DMS 273 (cell line): ENCODE measurements around the gene ASB6.
"Not testable (repeated sequence)": the region's sequence is repeated elsewhere in the genome, so short reads cannot be mapped to it uniquely, and the experiment has no call there.

ENCODE experiments used
- DNase-seq: peaks from one replicate; lab custom pipeline; 2025; ENCODE audit not compliant: unreplicated experiment; lab: John Stamatoyannopoulos, UW

ASB6 gene

DNA sequence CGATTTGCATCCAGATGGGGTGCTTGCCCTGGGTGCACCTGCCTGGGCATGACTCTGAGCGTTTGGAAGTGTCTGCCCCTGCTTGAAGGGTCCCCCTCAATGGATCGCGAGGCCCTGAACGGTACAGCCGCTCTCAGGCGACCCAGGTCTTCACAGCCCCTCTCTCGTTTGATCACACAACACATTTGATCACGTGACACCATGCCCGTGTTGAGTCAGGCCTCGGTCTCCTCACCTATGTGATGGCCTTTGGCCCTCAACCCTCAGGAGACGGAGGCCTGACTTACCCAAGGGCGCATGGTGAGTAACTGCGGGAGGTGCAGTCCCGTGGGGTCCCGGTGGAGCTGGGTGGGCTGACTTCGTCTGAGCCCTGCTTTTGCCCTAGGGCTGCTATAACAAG lies 3.0 kb upstream of the ASB6 start:
- DNase-seq: no peak

DNA sequence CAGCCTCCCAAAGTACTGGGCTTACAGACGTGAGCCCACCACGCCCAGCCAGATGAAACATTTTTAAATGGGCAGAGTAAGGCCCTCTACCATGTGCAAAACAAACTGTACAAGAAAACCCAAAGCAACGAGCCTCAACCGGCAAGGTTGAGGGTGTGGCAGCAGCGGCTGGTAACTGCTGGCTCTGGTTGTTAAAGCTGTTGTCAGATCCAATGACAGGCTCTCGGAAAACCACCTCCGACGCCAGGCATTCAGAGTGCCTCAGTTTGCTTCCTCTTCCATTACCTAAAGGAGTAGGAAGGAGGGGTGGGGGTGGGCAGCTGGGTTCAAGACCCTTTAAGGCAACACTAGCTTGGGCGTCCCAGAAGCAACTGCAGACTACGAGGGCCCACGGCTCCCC lies 2.4 kb upstream of the ASB6 start:
- no peak for DNase-seq

- no peak for DNase-seq
These were observed 1.8 kb upstream of the ASB6 start for GRCh38 chr9:129643706-129644105.

DNA sequence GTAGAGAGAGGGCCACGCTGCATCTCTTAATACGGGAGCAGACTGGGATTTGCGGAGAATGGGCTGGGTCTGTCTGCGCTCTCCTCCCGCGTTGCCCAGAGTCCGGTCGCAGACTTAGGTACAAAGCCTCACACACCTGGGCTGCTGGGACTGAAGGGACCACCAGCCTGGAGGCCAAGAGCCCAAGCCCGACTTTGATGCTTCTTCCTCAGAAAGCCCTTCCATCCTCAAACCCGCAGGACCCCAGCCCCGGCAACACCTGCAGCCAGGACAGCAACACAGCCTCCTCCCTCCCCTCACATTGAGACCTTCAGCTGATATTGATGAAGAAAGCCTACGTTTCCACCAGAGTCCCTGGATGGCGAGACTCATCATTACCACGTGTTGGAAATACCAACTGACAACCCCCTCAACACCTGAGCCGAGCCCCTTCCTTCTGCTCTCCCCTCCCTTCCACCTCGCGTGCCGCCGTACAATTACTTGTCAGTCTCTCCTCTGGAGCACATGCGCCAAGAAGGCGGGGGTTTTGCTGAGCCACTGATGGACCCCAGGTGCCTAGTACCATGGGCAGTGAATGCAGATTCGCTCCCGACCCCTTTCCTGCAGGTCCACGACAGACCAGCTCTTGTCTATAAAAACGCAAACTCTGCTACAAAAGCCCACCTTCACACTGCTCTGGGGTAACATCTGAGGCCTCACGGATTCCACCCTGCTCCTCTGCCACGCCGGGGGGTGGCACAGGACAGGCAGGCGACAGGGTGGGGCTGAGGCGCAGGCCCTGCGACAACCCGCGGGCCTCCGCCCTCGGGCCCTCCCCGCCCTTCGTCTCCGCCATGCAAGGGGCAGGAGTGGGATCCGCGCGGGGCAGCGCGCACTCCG lies 841 bp downstream of the ASB6 start:
- DNase-seq: peak; percentile 39

DNA sequence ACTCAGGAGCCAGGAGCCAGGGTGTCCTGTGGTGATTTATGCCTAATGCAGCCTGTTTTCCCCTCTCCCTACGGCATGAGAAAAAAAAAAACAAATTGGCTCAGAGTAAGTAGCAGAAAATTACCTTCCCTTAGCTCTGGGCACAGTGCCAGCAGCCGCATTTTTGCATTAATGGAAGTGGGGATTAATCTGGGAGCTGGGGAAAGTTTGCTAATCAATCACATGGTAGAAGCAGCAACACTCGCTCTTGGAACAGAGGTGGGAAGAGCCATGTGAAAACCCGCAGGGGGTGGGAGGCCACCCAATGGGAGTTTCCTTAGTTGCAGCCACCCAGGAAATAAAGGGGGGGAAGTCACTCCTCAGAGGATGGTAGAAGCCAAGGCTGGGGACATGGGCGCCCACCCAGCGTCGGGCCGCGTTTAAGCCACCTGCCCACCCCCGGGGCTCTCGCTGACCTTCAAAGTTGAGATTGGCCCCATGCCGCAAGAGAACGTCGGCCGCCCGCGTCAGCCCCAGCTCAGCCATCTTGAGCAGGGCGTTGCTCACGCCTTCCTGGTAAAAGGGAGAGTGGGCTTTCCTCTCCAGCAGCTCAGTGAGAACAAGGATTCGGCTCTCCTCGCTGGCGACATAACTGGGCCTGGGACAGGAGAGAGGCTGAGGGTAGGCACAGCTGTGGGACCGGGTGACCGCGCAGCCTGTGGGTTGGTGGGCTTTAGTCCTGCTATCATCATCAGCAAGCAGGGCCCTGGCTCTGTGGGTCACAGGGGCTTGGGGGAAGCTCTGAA lies 1.7 kb downstream of the ASB6 start:
- DNase-seq: peak; percentile 72

- DNase-seq: no peak
These were observed 2.2 kb downstream of the ASB6 start for GRCh38 chr9:129639756-129640085.

DNA sequence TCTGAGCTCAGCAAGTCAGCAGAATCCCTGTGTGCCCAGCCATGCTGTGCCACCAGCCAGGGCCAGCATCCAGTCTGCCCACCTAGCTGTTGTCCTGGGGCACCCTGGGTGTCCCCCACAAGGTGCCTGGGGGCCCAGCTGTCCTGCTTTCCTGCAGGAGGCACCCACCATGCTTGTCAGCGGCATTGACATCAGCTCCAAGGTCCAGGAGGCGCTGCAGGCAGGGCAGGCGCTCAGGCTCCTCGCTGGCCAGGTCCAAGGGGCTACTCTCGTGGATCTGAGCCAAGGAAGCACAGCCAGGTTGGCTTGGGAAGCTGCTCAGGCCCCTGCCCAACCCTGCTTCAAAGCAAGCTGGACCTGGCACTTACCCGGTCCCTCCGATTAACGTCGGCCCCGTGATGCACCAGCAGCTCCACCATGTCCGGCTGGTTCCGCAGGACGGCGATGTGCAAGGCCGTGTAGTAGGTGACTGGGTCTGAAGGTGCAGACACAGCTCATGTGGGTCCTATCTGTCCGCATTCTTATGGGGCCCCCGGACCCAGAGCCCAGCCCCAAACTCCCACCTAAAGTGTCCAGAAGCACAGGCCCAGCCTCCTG lies 2.8 kb downstream of the ASB6 start:
- DNase-seq: no peak

DNA sequence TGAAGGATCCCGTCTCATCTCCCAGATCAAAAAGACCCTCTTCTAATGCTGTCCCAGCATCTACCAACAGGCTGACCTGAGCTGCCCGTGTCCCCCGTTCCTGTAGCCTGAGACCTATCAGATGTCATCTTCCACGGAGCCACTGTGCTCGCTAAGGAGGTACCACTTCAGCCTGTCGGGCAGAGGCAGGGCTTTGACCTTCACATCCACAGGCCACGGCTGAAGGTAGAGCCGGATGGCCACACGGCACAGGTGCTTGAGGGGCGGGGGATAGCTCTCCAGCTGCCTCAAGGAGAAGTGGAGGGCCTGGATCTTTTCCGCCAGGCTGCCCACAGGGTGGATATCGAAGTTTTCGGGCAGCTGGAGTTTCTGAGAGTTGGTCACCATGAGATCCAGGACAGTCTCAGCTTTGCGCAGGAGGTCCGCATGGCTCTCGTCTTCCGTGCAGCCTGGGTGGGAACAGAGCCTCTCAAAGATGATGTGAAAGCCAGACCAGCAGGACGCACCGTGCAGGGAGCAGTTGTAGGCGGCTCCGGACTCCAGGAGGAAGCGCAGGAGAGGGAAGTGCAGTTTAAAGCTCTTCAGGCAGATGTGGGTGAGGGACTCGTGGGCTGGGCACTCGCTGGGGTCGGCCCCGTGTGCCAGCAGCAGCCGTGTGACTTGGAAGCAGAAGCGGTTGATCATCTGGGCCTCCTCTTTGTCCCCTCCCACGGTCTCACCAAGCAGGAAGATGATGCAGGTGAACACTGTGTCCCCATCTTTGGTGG lies 4.1 kb downstream of the ASB6 start:
- DNase-seq: no peak

GRCh38 chr9:129637102-129637501 lies 4.8 kb downstream of the ASB6 start:
- DNase-seq: no peak

DNA sequence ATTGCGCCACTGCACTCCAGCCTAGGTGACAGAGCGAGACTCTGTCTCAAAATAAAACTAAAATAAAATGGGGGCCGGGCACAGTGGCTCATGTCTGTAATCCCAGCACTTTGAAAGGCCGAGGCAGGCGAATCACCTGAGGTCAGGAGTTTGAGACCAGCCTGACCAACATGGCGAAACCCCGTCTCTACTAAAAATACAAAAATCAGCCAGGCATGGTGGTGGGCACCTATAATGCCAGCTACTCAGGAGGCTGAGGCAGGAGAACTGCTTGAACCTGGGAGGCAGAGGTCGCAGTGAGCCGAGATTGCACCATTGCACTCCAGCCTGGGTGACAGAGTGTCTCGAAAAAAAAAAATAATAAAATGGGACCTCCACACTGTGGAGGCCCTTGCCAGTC lies 5.6 kb downstream of the ASB6 start:
- DNase-seq: not testable (repeated sequence)

GRCh38 chr9:129635099-129636065 lies 6.6 kb downstream of the ASB6 start:
- no peak for DNase-seq

- no peak for DNase-seq
These were observed 8.1 kb downstream of the ASB6 start for GRCh38 chr9:129633848-129634247.

GRCh38 chr9:129633207-129633606 lies 8.7 kb downstream of the ASB6 start:
- DNase-seq: no peak

DNA sequence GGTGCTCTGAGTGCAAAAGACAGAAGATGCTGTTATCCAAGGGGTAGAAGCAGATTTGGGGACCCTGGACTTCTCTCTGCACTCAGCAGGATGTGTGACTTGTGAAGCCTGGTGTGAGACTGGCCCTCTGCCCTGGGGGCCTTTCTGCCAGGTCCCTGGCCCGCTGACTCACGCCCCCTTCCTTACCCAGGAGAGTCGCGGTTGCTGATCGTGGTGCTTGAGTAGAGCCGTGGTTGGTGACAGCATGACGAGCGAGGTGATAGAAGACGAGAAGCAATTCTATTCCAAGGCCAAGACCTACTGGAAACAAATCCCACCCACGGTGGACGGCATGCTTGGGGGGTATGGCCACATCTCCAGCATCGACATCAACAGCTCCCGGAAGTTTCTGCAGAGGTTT lies 9.5 kb downstream of the ASB6 start:
- no peak for DNase-seq

GRCh38 chr9:129631674-129632129 lies 10.2 kb downstream of the ASB6 start:
- DNase-seq: no peak

- DNase-seq: no peak
These were observed 10.8 kb downstream of the ASB6 start for GRCh38 chr9:129630967-129631673.

- no peak for DNase-seq
These were observed 12.6 kb downstream of the ASB6 start for GRCh38 chr9:129629251-129629820.

DNA sequence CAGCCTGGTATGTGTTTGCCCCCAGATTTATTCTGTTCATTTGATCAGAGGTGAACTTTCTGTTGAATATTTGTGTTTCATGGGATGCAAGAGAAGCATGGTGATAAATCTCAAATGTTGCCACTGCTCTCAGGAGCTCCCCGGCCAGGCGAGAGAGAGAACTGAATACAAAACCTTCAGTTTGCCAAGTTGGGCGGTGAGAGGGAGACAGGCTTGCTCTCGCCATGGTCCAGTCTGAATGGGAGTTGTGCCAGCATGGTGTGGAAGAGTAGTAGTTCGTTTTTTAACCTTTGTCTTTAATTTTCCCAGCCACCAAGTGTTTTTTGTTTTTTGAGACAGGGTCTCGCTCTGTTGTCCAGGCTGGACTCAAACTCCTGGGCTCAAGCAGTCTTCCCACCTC lies 13.2 kb downstream of the ASB6 start:
- no peak for DNase-seq
